Measurements from ENCODE around the gene MTFMT.

The MTFMT gene

GRCh38 chr15:64981812-64982431, 47.5 kb downstream of the MTFMT start:
- no peaks in the 10 kb centered on the region for H3K9me3 ChIP-seq (ENCODE audit: insufficient read depth, low read depth, low read length)
- H3K27me3 ChIP-seq (ENCODE audit: insufficient read depth, low read length, poor library complexity, severe bottlenecking): no peaks in the 10 kb centered on the region
- peaks cover 6% of the 10 kb centered on the region; the same call in 1 of the 2 replicates for H3K36me3 ChIP-seq (ENCODE audit: insufficient read depth, low read length)
- peaks cover 17% of the 10 kb centered on the region; the same call in 1 of the 2 replicates for H3K79me2 ChIP-seq (ENCODE audit: insufficient read depth, low read length)
- TF ChIP-seq CTCF (conservative IDR thresholded peaks at IDR 0.05; ENCODE audit: low read length) (no peak), EZH2phosphoT487 (IDR thresholded peaks at IDR 0.05; ENCODE audit: borderline replicate concordance) (no peak)
- no peak overlapping the region for H3K9ac ChIP-seq (ENCODE audit: low read depth, low read length, poor library complexity, severe bottlenecking)
- no peak overlapping the region for H3K4me3 ChIP-seq (ENCODE audit: low read length, poor library complexity, severe bottlenecking)
- H4K20me1 ChIP-seq (ENCODE audit: insufficient read depth, low read length, poor library complexity, severe bottlenecking): peaks cover 4% of the 10 kb centered on the region
- peaks cover 22% of the 10 kb centered on the region for H3K4me1 ChIP-seq (ENCODE audit: insufficient read depth, low read length, poor library complexity, severe bottlenecking)
- no peaks in the 10 kb centered on the region for H3K9me2 ChIP-seq (replicated peaks; ENCODE audit: low read depth, low read length)
- H3F3A ChIP-seq (ENCODE audit: low read depth): no peaks in the 10 kb centered on the region
- no peak overlapping the region for H3K4me2 ChIP-seq (ENCODE audit: low read depth, low read length, poor library complexity, severe bottlenecking)
- no peak overlapping the region for H2AFZ ChIP-seq (ENCODE audit: low read length)

DNA sequence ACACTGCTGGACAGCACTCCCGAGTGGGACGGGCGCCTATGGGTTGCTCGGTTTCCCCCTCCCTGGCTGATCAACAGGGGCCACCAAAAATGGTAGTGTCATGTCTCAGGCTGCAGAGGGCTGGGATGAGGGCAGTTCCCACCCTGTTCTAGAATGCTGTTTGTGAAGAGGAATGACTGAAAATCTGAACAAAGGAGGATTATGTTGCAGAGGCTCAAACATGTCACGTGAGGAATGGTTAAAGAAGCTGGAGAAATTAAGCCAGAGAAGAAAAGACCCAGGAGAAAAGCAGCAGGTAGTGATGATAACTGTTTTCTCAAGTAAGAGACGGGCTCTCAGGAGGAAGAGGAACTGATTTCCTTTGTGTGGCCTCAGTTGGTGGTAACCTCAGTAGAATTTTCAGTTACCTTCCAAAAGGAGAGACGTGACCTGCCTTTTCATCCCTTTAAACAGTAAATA, 50.2 kb downstream of the MTFMT start:
- Histone ChIP-seq H3K4me2 (ENCODE audit: low read depth, low read length, poor library complexity, severe bottlenecking) (no peak overlapping the region), H3K27me3 (ENCODE audit: insufficient read depth, low read length, poor library complexity, severe bottlenecking) (no peaks in the 10 kb centered on the region), H3K9me3 (ENCODE audit: insufficient read depth, low read depth, low read length) (no peaks in the 10 kb centered on the region), H3K9me2 (replicated peaks; ENCODE audit: low read depth, low read length) (no peaks in the 10 kb centered on the region), H3K79me2 (ENCODE audit: insufficient read depth, low read length) (peaks cover 4% of the 10 kb centered on the region; the same call in 1 of the 2 replicates), H3K4me3 (ENCODE audit: low read length, poor library complexity, severe bottlenecking) (no peak overlapping the region), H3F3A (ENCODE audit: low read depth) (no peaks in the 10 kb centered on the region), H2AFZ (ENCODE audit: low read length) (no peak overlapping the region), H3K36me3 (ENCODE audit: insufficient read depth, low read length) (peaks cover 21% of the 10 kb centered on the region; the same call in 1 of the 2 replicates), H3K4me1 (ENCODE audit: insufficient read depth, low read length, poor library complexity, severe bottlenecking) (peaks cover 4% of the 10 kb centered on the region), H3K9ac (ENCODE audit: low read depth, low read length, poor library complexity, severe bottlenecking) (no peak overlapping the region), H4K20me1 (ENCODE audit: insufficient read depth, low read length, poor library complexity, severe bottlenecking) (peaks cover 2% of the 10 kb centered on the region)
- no peak for TF ChIP-seq EZH2phosphoT487 (IDR thresholded peaks at IDR 0.05; ENCODE audit: borderline replicate concordance)
- no peak for TF ChIP-seq CTCF (conservative IDR thresholded peaks at IDR 0.05; ENCODE audit: low read length)

- Histone ChIP-seq H4K20me1 (ENCODE audit: insufficient read depth, low read length, poor library complexity, severe bottlenecking) (no peaks in the 10 kb centered on the region), H3K4me3 (ENCODE audit: low read length, poor library complexity, severe bottlenecking) (no peak overlapping the region), H3K27me3 (ENCODE audit: insufficient read depth, low read length, poor library complexity, severe bottlenecking) (no peaks in the 10 kb centered on the region), H3K9ac (ENCODE audit: low read depth, low read length, poor library complexity, severe bottlenecking) (no peak overlapping the region), H3K4me2 (ENCODE audit: low read depth, low read length, poor library complexity, severe bottlenecking) (no peak overlapping the region), H3K36me3 (ENCODE audit: insufficient read depth, low read length) (peaks cover 41% of the 10 kb centered on the region; the same call in 1 of the 2 replicates), H3K4me1 (ENCODE audit: insufficient read depth, low read length, poor library complexity, severe bottlenecking) (no peaks in the 10 kb centered on the region), H3K79me2 (ENCODE audit: insufficient read depth, low read length) (no peaks in the 10 kb centered on the region), H2AFZ (ENCODE audit: low read length) (no peak overlapping the region), H3K9me2 (replicated peaks; ENCODE audit: low read depth, low read length) (no peaks in the 10 kb centered on the region), H3F3A (ENCODE audit: low read depth) (no peaks in the 10 kb centered on the region), H3K9me3 (ENCODE audit: insufficient read depth, low read depth, low read length) (no peaks in the 10 kb centered on the region)
- TF ChIP-seq CTCF (conservative IDR thresholded peaks at IDR 0.05; ENCODE audit: low read length) (no peak), EZH2phosphoT487 (IDR thresholded peaks at IDR 0.05; ENCODE audit: borderline replicate concordance) (no peak)
Observed at GRCh38 chr15:64975390-64975789, 54.0 kb downstream of the MTFMT start.
